Measurements from ENCODE around the gene WHRN.

Gene WHRN

GRCh38 chr9:114470121-114470520 lies 35.2 kb downstream of the WHRN start:
- Histone ChIP-seq H2AFZ (ENCODE audit: insufficient read depth, low read length, poor library complexity) (no peak overlapping the region), H3K27me3 (ENCODE audit: insufficient read depth, low read length) (no peaks in the 10 kb centered on the region), H3K23ac (ENCODE audit: low read length) (no peak overlapping the region), H2BK5ac (ENCODE audit: low read depth, low read length, poor library complexity) (no peak overlapping the region), H4K91ac (ENCODE audit: low read depth, low read length) (no peak overlapping the region), H2BK12ac (ENCODE audit: low read length) (no peak overlapping the region), H3K27ac (ENCODE audit: low read depth, low read length) (no peak overlapping the region), H3K4ac (ENCODE audit: low read depth, low read length) (no peak overlapping the region), H3K79me2 (ENCODE audit: control insufficient read depth, insufficient read depth, low read length, poor library complexity) (no peaks in the 10 kb centered on the region), H2BK120ac (ENCODE audit: insufficient read depth, low read length, poor library complexity) (no peak overlapping the region), H3K36me3 (ENCODE audit: control insufficient read depth in 1 of 2, insufficient read depth in 2 of 2, low read length in 2 of 2) (peaks cover 3 to 6% of the 10 kb centered on the region in 2 experiments), H3K9me3 (ENCODE audit: insufficient read depth, low read depth, low read length) (peaks cover 10% of the 10 kb centered on the region), H3K18ac (ENCODE audit: low read length) (no peak overlapping the region), H3K4me2 (ENCODE audit: low read length) (no peak overlapping the region), H4K8ac (ENCODE audit: low read depth, low read length) (no peak overlapping the region), H3K9ac (ENCODE audit: low read length) (no peak overlapping the region), H3K4me1 (ENCODE audit: control insufficient read depth in 1 of 2, insufficient read depth in 2 of 2, low read length in 2 of 2) (no peaks in the 10 kb centered on the region), H3K14ac (ENCODE audit: low read length) (no peak overlapping the region), H4K12ac (ENCODE audit: low read depth, low read length) (no peak overlapping the region), H3K4me3 (ENCODE audit: low read depth, low read length) (no peak overlapping the region), H2AK5ac (ENCODE audit: low read length) (no peak overlapping the region), H3K79me1 (ENCODE audit: low read length) (no peaks in the 10 kb centered on the region)
- DNase-seq = no peak
- no CpG with 5 or more reads among the region's 6 CpGs for WGBS (ENCODE audit: extremely low coverage, insufficient coverage, insufficient read length)

GRCh38 chr9:114469091-114469853 lies 36.0 kb downstream of the WHRN start:
- Histone ChIP-seq H2AK5ac (ENCODE audit: low read length) (no peak overlapping the region), H3K18ac (ENCODE audit: low read length) (no peak overlapping the region), H3K27me3 (ENCODE audit: insufficient read depth, low read length) (no peaks in the 10 kb centered on the region), H3K79me1 (ENCODE audit: low read length) (no peaks in the 10 kb centered on the region), H2BK5ac (ENCODE audit: low read depth, low read length, poor library complexity) (no peak overlapping the region), H3K4me3 (ENCODE audit: low read depth, low read length) (no peak overlapping the region), H3K27ac (ENCODE audit: low read depth, low read length) (no peak overlapping the region), H3K4ac (ENCODE audit: low read depth, low read length) (no peak overlapping the region), H3K4me1 (ENCODE audit: control insufficient read depth in 1 of 2, insufficient read depth in 2 of 2, low read length in 2 of 2) (no peaks in the 10 kb centered on the region), H2BK120ac (ENCODE audit: insufficient read depth, low read length, poor library complexity) (no peak overlapping the region), H3K9ac (ENCODE audit: low read length) (no peak overlapping the region), H3K23ac (ENCODE audit: low read length) (no peak overlapping the region), H3K4me2 (ENCODE audit: low read length) (no peak overlapping the region), H4K12ac (ENCODE audit: low read depth, low read length) (no peak overlapping the region), H3K14ac (ENCODE audit: low read length) (no peak overlapping the region), H2BK12ac (ENCODE audit: low read length) (no peak overlapping the region), H4K8ac (ENCODE audit: low read depth, low read length) (no peak overlapping the region), H3K79me2 (ENCODE audit: control insufficient read depth, insufficient read depth, low read length, poor library complexity) (no peaks in the 10 kb centered on the region), H3K9me3 (ENCODE audit: insufficient read depth, low read depth, low read length) (peaks cover 10% of the 10 kb centered on the region), H3K36me3 (ENCODE audit: control insufficient read depth in 1 of 2, insufficient read depth in 2 of 2, low read length in 2 of 2) (peaks cover 3 to 6% of the 10 kb centered on the region in 2 experiments), H4K91ac (ENCODE audit: low read depth, low read length) (no peak overlapping the region), H2AFZ (ENCODE audit: insufficient read depth, low read length, poor library complexity) (no peak overlapping the region)
- no peak for DNase-seq
- WGBS (ENCODE audit: extremely low coverage, insufficient coverage, insufficient read length) = no CpG with 5 or more reads among the region's 16 CpGs

GRCh38 chr9:114467910-114468309 lies 37.4 kb downstream of the WHRN start:
- Histone ChIP-seq H3K4me3 (ENCODE audit: low read depth, low read length) (no peak overlapping the region), H3K4ac (ENCODE audit: low read depth, low read length) (no peak overlapping the region), H3K9me3 (ENCODE audit: insufficient read depth, low read depth, low read length) (peaks cover 10% of the 10 kb centered on the region), H3K27ac (ENCODE audit: low read depth, low read length) (no peak overlapping the region), H3K79me1 (ENCODE audit: low read length) (no peaks in the 10 kb centered on the region), H3K27me3 (ENCODE audit: insufficient read depth, low read length) (no peaks in the 10 kb centered on the region), H4K12ac (ENCODE audit: low read depth, low read length) (no peak overlapping the region), H2AFZ (ENCODE audit: insufficient read depth, low read length, poor library complexity) (no peak overlapping the region), H2AK5ac (ENCODE audit: low read length) (no peak overlapping the region), H3K4me1 (ENCODE audit: control insufficient read depth in 1 of 2, insufficient read depth in 2 of 2, low read length in 2 of 2) (no peaks in the 10 kb centered on the region), H2BK5ac (ENCODE audit: low read depth, low read length, poor library complexity) (no peak overlapping the region), H3K79me2 (ENCODE audit: control insufficient read depth, insufficient read depth, low read length, poor library complexity) (no peaks in the 10 kb centered on the region), H4K91ac (ENCODE audit: low read depth, low read length) (no peak overlapping the region), H4K8ac (ENCODE audit: low read depth, low read length) (no peak overlapping the region), H3K9ac (ENCODE audit: low read length) (no peak overlapping the region), H3K23ac (ENCODE audit: low read length) (no peak overlapping the region), H3K18ac (ENCODE audit: low read length) (no peak overlapping the region), H2BK120ac (ENCODE audit: insufficient read depth, low read length, poor library complexity) (no peak overlapping the region), H2BK12ac (ENCODE audit: low read length) (no peak overlapping the region), H3K14ac (ENCODE audit: low read length) (no peak overlapping the region), H3K4me2 (ENCODE audit: low read length) (no peak overlapping the region), H3K36me3 (ENCODE audit: control insufficient read depth in 1 of 2, insufficient read depth in 2 of 2, low read length in 2 of 2) (peaks cover 3 to 6% of the 10 kb centered on the region in 2 experiments)
- WGBS (ENCODE audit: extremely low coverage, insufficient coverage, insufficient read length) = no CpG with 5 or more reads among the region's 2 CpGs
- no peak for DNase-seq

GRCh38 chr9:114467226-114467750 lies 38.0 kb downstream of the WHRN start:
- H3K27me3 ChIP-seq (ENCODE audit: insufficient read depth, low read length) = no peaks in the 10 kb centered on the region
- peaks cover 3 to 6% of the 10 kb centered on the region in 2 experiments for H3K36me3 ChIP-seq (ENCODE audit: control insufficient read depth in 1 of 2, insufficient read depth in 2 of 2, low read length in 2 of 2)
- H3K79me1 ChIP-seq (ENCODE audit: low read length) = no peaks in the 10 kb centered on the region
- H3K79me2 ChIP-seq (ENCODE audit: control insufficient read depth, insufficient read depth, low read length, poor library complexity) = no peaks in the 10 kb centered on the region
- H2AK5ac ChIP-seq (ENCODE audit: low read length) = no peak overlapping the region
- H3K18ac ChIP-seq (ENCODE audit: low read length) = no peak overlapping the region
- no peak for DNase-seq
- no peak overlapping the region for H3K14ac ChIP-seq (ENCODE audit: low read length)
- H3K4me2 ChIP-seq (ENCODE audit: low read length) = no peak overlapping the region
- WGBS (ENCODE audit: extremely low coverage, insufficient coverage, insufficient read length) = no CpG with 5 or more reads among the region's 19 CpGs
- H2AFZ ChIP-seq (ENCODE audit: insufficient read depth, low read length, poor library complexity) = no peak overlapping the region
- no peak overlapping the region for H3K27ac ChIP-seq (ENCODE audit: low read depth, low read length)
- H3K4me3 ChIP-seq (ENCODE audit: low read depth, low read length) = no peak overlapping the region
- no peak overlapping the region for H4K12ac ChIP-seq (ENCODE audit: low read depth, low read length)
- H3K4ac ChIP-seq (ENCODE audit: low read depth, low read length) = no peak overlapping the region
- H3K9me3 ChIP-seq (ENCODE audit: insufficient read depth, low read depth, low read length) = peaks cover 10% of the 10 kb centered on the region
- no peak overlapping the region for H2BK120ac ChIP-seq (ENCODE audit: insufficient read depth, low read length, poor library complexity)
- H3K4me1 ChIP-seq (ENCODE audit: control insufficient read depth in 1 of 2, insufficient read depth in 2 of 2, low read length in 2 of 2) = no peaks in the 10 kb centered on the region
- no peak overlapping the region for H4K8ac ChIP-seq (ENCODE audit: low read depth, low read length)
- no peak overlapping the region for H2BK12ac ChIP-seq (ENCODE audit: low read length)
- no peak overlapping the region for H3K23ac ChIP-seq (ENCODE audit: low read length)
- H2BK5ac ChIP-seq (ENCODE audit: low read depth, low read length, poor library complexity) = no peak overlapping the region
- no peak overlapping the region for H3K9ac ChIP-seq (ENCODE audit: low read length)
- no peak overlapping the region for H4K91ac ChIP-seq (ENCODE audit: low read depth, low read length)

Data from trophoblast cell (in vitro differentiated cells and primary cell).